Hepatocyte (in vitro differentiated cells): ENCODE measurements around the gene SLC32A1.

Experiments
- EZH2 ChIP-seq: fragments of 200-600 bp; sonication (generic); IDR thresholded peaks from 2 replicates; pipeline ENCODE4 v1.6.1; 2016; ENCODE audit warnings: antibody characterized with exemption, mild to moderate bottlenecking, borderline replicate concordance
- EZH2phosphoT487 ChIP-seq: fragments of 200-600 bp; sonication (generic); IDR thresholded peaks from one replicate; pipeline ENCODE4 v1.6.1; 2018; ENCODE audit warnings: antibody characterized with exemption, mild to moderate bottlenecking, low read depth, moderate library complexity; ENCODE audit not compliant: unreplicated experiment, severe bottlenecking
- TF ChIP-seq, protein P1 (sequence below): fragments of 200-600 bp; sonication (generic); IDR thresholded peaks from 2 replicates; pipeline ENCODE4 v1.5.1; 2016; ENCODE audit warnings: antibody characterized with exemption, mild to moderate bottlenecking; ENCODE audit not compliant: poor library complexity

GRCh38 chr20:38700141-38700540 lies 24.1 kb upstream of the SLC32A1 start:
- TF ChIP-seq, protein P1, sequence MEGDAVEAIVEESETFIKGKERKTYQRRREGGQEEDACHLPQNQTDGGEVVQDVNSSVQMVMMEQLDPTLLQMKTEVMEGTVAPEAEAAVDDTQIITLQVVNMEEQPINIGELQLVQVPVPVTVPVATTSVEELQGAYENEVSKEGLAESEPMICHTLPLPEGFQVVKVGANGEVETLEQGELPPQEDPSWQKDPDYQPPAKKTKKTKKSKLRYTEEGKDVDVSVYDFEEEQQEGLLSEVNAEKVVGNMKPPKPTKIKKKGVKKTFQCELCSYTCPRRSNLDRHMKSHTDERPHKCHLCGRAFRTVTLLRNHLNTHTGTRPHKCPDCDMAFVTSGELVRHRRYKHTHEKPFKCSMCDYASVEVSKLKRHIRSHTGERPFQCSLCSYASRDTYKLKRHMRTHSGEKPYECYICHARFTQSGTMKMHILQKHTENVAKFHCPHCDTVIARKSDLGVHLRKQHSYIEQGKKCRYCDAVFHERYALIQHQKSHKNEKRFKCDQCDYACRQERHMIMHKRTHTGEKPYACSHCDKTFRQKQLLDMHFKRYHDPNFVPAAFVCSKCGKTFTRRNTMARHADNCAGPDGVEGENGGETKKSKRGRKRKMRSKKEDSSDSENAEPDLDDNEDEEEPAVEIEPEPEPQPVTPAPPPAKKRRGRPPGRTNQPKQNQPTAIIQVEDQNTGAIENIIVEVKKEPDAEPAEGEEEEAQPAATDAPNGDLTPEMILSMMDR = no peak
- TF ChIP-seq EZH2phosphoT487 (no peak), EZH2 (no peak)
